ENCODE results near the gene GJB3. TPM values are rescaled to one million over a fixed set of nuclear protein-coding genes. Genes with fewer than 3 reads are reported as not detected.
"Not testable (repeated sequence)": the region's sequence is repeated elsewhere in the genome, so short reads cannot be mapped to it uniquely, and the experiment has no call there.

GJB3 gene
- total RNA-seq, 6 donors from 2014 or later, result 0.29 to 3.3 (median 1.4) TPM; not detected in 2

DNA sequence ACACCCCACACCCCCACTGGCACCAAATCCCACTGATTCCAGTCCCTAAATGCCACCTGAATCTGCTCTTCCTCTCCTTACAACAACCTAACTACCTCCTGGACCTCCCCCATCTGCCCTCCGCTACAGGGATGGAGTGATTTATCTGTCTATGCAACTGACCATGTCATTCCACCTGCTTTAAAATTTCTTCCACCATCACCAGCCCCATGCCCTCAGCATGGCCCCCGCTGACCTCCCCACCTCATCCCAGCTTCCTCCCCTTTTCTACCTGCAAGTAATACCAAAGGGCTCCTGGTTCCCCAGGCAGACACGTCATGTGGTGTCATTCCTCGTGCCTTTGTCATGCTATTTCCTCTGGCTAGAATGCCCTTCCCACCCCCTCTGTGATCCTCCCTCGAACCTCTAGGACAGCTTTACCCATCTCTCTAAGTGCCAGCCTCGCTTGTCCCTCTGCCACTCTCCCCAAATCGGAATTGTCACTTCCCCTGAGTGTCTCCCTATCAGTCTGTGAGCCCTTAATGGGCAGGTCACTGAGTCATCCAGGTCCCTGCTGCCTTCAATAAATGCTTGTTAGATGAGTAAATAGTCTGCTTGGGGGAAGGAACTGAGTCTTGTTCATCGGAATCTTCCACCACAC lies 17.8 kb upstream of the GJB3 start:
- TF ChIP-seq POLR2A (IDR thresholded peaks at IDR 0.05) (no peak), EP300 (IDR thresholded peaks at IDR 0.05) (no peak), POLR2AphosphoS5 (IDR thresholded peaks at IDR 0.05) (no peak)
- TF ChIP-seq, protein P1, sequence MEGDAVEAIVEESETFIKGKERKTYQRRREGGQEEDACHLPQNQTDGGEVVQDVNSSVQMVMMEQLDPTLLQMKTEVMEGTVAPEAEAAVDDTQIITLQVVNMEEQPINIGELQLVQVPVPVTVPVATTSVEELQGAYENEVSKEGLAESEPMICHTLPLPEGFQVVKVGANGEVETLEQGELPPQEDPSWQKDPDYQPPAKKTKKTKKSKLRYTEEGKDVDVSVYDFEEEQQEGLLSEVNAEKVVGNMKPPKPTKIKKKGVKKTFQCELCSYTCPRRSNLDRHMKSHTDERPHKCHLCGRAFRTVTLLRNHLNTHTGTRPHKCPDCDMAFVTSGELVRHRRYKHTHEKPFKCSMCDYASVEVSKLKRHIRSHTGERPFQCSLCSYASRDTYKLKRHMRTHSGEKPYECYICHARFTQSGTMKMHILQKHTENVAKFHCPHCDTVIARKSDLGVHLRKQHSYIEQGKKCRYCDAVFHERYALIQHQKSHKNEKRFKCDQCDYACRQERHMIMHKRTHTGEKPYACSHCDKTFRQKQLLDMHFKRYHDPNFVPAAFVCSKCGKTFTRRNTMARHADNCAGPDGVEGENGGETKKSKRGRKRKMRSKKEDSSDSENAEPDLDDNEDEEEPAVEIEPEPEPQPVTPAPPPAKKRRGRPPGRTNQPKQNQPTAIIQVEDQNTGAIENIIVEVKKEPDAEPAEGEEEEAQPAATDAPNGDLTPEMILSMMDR (IDR thresholded peaks at IDR 0.05), result no peak
- no peaks in the 10 kb centered on the region for H3K9me3 ChIP-seq
- 47 to 49% methylated on average over 8 of the region's 8 CpGs for WGBS, 2 donors
- no peaks in the 10 kb centered on the region for H3K4me1 ChIP-seq
- H3K4me3 ChIP-seq, result no peak overlapping the region
- no peaks in the 10 kb centered on the region for H3K27me3 ChIP-seq
- DNase-seq (no peak), ATAC-seq (ENCODE audit: low FRiP score in 2 of 2) (no peak)
- no peaks in the 10 kb centered on the region for H3K36me3 ChIP-seq
- H3K27ac ChIP-seq, result no peak overlapping the region

DNA sequence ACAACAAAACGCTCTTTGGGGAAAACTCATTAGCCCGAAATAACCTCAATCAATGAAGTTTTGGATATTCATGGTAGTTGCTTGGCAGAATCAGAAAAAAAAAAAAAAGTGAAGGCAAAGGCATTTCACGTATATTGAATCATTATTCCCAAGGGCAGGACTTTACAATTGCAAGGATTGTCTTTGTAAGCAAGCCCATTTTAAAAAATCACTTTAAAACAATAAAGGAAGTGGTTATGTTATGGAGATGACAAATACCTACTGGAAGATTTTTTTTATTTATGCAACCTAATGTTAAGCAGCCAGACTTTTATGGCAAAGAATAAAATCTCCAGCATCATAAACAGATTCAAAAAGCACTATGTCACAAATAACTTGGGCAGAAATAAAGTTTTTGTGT lies 12.2 kb upstream of the GJB3 start:
- no peak overlapping the region for H3K4me3 ChIP-seq
- H3K27ac ChIP-seq, result no peak overlapping the region
- 84 to 85% methylated on average over 3 of the region's 3 CpGs for WGBS, 2 donors
- no peaks in the 10 kb centered on the region for H3K36me3 ChIP-seq
- no peaks in the 10 kb centered on the region for H3K27me3 ChIP-seq
- H3K9me3 ChIP-seq, result no peaks in the 10 kb centered on the region
- ATAC-seq (ENCODE audit: low FRiP score in 2 of 2) (no peak), DNase-seq (no peak)
- H3K4me1 ChIP-seq, result no peaks in the 10 kb centered on the region
- TF ChIP-seq POLR2AphosphoS5 (IDR thresholded peaks at IDR 0.05) (no peak), POLR2A (IDR thresholded peaks at IDR 0.05) (no peak), EP300 (IDR thresholded peaks at IDR 0.05) (no peak)
- TF ChIP-seq, protein P1 (IDR thresholded peaks at IDR 0.05), result no peak

DNA sequence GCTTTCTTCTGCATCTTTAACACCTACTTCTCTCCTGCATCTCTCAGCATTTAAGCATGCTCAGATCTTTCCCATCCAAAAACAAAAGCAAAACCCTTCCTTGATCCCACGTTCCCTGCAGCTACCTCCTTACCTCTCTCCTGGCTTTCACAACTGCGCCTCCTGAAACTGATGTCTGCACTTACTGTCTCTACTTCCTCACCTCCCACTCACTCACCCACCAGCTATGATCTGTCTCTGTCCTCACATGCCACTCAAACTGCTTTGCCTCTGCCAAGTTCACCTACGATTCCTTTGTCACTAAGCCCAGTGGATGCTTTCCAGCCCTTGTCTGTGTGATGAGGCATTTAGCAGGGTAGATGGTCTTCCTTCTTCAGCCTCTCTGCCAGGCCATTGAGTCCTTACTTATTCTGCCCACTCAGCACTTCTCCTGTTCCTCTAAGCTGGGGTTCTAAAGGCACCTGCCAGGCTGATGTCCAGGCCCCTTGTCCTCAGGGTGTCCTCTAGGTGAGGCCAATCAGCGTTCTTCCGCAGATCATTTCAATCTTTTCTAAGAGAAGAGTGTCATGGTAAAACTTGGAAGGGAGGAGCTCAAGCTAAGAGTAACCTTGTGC lies 10.0 kb upstream of the GJB3 start:
- TF ChIP-seq, protein P1 (IDR thresholded peaks at IDR 0.05), result no peak
- no peak for TF ChIP-seq POLR2AphosphoS5 (IDR thresholded peaks at IDR 0.05)
- TF ChIP-seq EP300 (IDR thresholded peaks at IDR 0.05), result no peak
- no peak for TF ChIP-seq POLR2A (IDR thresholded peaks at IDR 0.05)
- ATAC-seq (ENCODE audit: low FRiP score in 2 of 2) (no peak), DNase-seq (no peak)
- Histone ChIP-seq H3K4me1 (no peaks in the 10 kb centered on the region), H3K27ac (no peak overlapping the region), H3K27me3 (no peaks in the 10 kb centered on the region), H3K9me3 (no peaks in the 10 kb centered on the region), H3K36me3 (no peaks in the 10 kb centered on the region), H3K4me3 (no peak overlapping the region)
- 86 to 91% methylated on average over 5 of the region's 5 CpGs for WGBS, 2 donors

DNA sequence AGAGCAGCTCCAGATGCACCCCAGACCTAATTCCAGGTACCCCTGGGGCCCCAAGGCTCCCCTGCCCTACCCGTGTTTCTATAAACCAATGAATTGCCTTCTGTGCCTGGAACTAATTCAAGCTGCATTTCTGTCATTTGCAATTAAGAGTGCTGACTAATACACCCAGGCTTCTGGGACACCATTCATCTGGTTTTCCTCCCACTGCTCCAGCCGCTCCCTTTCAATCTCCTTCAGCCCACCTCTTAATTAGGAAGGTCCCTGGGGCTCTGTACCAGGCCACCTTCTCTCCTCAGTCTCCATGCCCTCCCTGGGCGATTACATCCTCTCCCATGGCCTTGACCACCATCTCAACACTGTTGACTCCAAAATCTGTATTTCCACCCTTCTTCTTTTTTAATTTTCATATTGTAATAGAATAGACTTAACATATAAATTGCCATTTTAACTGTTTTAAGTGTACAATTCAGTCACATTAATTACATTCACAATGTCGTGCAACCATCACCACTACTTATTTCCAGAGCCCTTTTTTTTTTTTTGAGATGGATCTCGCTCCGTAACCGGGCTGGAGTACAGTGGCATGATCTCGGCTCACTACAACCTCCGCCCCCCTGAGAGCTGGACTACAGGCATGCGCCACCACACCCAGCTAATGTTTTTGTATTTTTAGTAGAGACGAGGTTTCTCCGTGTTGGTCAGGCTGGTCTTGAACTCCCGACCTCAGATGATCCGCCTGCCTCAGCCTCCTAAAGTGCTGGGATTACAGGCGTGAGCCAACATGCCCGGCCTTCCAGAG lies 9.2 kb upstream of the GJB3 start:
- no peaks in the 10 kb centered on the region for H3K27me3 ChIP-seq
- WGBS, 2 donors, result 84 to 88% methylated on average over 16 of the region's 16 CpGs
- TF ChIP-seq, protein P1 (IDR thresholded peaks at IDR 0.05), result no peak
- TF ChIP-seq POLR2A (IDR thresholded peaks at IDR 0.05) (no peak), POLR2AphosphoS5 (IDR thresholded peaks at IDR 0.05) (no peak), EP300 (IDR thresholded peaks at IDR 0.05) (no peak)

DNA sequence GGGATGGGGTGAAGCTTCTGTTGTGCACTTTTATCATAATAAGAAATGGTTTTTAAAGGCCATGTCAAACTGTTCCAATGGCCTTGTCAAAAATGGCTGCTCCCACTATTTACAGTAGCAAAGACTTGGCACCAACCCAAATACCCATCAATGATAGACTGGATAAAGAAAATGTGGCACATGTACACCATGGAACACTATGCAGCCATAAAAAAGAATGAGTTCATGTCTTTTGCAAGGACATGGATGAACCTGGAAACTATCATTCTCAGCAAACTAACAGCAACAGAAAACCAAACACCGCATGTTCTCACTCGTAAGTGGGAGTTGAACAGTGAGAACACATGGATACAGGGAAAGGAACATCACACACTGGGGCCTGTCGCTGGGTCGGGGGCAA lies 7.9 kb upstream of the GJB3 start:
- H3K27ac ChIP-seq; H3K4me3 ChIP-seq; H3K4me1 ChIP-seq; ATAC-seq (ENCODE audit: low FRiP score in 2 of 2); DNase-seq; H3K36me3 ChIP-seq; H3K9me3 ChIP-seq; H3K27me3 ChIP-seq: not testable (repeated sequence)
- WGBS, 2 donors, result 86 to 96% methylated on average over 4 of the region's 4 CpGs

More for the DNA sequence above, 9.2 kb upstream of the GJB3 start:
- DNase-seq (no peak), ATAC-seq (ENCODE audit: low FRiP score in 2 of 2) (no peak)
- Histone ChIP-seq H3K4me1 (no peaks in the 10 kb centered on the region), H3K27ac (no peak overlapping the region), H3K36me3 (no peaks in the 10 kb centered on the region), H3K9me3 (no peaks in the 10 kb centered on the region), H3K4me3 (no peak overlapping the region)

Measured in upper lobe of left lung (tissue), 6 donors.